NCI-H2196 treated with DMSO at 0.1 percent for 48 hours (cell line): ENCODE results near the gene GAS2.

Experiments used
- DNase-seq: peaks from one replicate; lab custom pipeline; 2025; ENCODE audit not compliant: unreplicated experiment; lab: John Stamatoyannopoulos, UW

GAS2 gene

GRCh38 chr11:22787055-22787454 lies 120.6 kb downstream of the GAS2 start:
- DNase-seq: no peak

GRCh38 chr11:22787551-22788162 lies 121.2 kb downstream of the GAS2 start:
- DNase-seq: peak; percentile 18

GRCh38 chr11:22792497-22792896 lies 126.1 kb downstream of the GAS2 start:
- DNase-seq: no peak

GRCh38 chr11:22795914-22796313 lies 129.5 kb downstream of the GAS2 start:
- no peak for DNase-seq

GRCh38 chr11:22797047-22797446 lies 130.6 kb downstream of the GAS2 start:
- no peak for DNase-seq

GRCh38 chr11:22798901-22799300 lies 132.5 kb downstream of the GAS2 start:
- DNase-seq: no peak

GRCh38 chr11:22800482-22800881 lies 134.1 kb downstream of the GAS2 start:
- no peak for DNase-seq

- DNase-seq: no peak
These were observed 136.4 kb downstream of the GAS2 start for GRCh38 chr11:22802861-22803260.

- DNase-seq: no peak
These were observed 141.0 kb downstream of the GAS2 start for GRCh38 chr11:22807391-22807790.

- peak; percentile 1 for DNase-seq
These were observed 141.6 kb downstream of the GAS2 start for GRCh38 chr11:22807855-22808570.

GRCh38 chr11:22808571-22809197 lies 142.3 kb downstream of the GAS2 start:
- no peak for DNase-seq

GRCh38 chr11:22809893-22810292 lies 143.5 kb downstream of the GAS2 start:
- DNase-seq: no peak

GRCh38 chr11:22822203-22822602 lies 155.8 kb downstream of the GAS2 start:
- DNase-seq: no peak

GRCh38 chr11:22828373-22828772 lies 162.0 kb downstream of the GAS2 start:
- DNase-seq: no peak

- DNase-seq: peak; percentile 90
These were observed 163.0 kb downstream of the GAS2 start, which contains the start of gene SVIP for GRCh38 chr11:22829231-22830081. TSS of gene SVIP (minus strand) at chr11:22829801. CDS start at chr11:22829748, 53 bp downstream.

- no peak for DNase-seq
These were observed 163.6 kb downstream of the GAS2 start for GRCh38 chr11:22830082-22830414.

- DNase-seq: no peak
These were observed 166.1 kb downstream of the GAS2 start for GRCh38 chr11:22832315-22833015.

- no peak for DNase-seq
These were observed 180.3 kb downstream of the GAS2 start for GRCh38 chr11:22846726-22847125.

GRCh38 chr11:22851477-22851876 lies 185.1 kb downstream of the GAS2 start:
- DNase-seq: no peak

- no peak for DNase-seq
These were observed 193.3 kb downstream of the GAS2 start for GRCh38 chr11:22859756-22860155.

- DNase-seq: no peak
These were observed 193.8 kb downstream of the GAS2 start, which contains the start of gene CCDC179 for GRCh38 chr11:22860241-22860640. TSS of gene CCDC179 (minus strand) at chr11:22860474. CDS start at chr11:22860421, 53 bp downstream.
